Breast epithelium (tissue), 3 donors: ENCODE measurements around the gene GOLGA7B.

Experiments
- POLR2A ChIP-seq: fragments of 450-650 bp; IDR thresholded peaks from one replicate; pipeline ENCODE4 v1.6.1; 2016; ENCODE audit warnings: antibody characterized with exemption, mild to moderate bottlenecking, moderate library complexity
- POLR2AphosphoS5 ChIP-seq, 3 donors: sonication (generic); formaldehyde crosslinking; IDR thresholded peaks; one replicate each; pipeline ENCODE4 v1.6.1; 2017; ENCODE audit warnings: antibody characterized with exemption in 3 of 3
- TF ChIP-seq, protein P1 (sequence below), 3 donors: fragments of 450-650 bp; IDR thresholded peaks; one replicate each; pipeline ENCODE4 v1.5.1; 2016 to 2017; ENCODE audit warnings: antibody characterized with exemption in 3 of 3, mild to moderate bottlenecking in 3 of 3, moderate library complexity in 3 of 3

DNA sequence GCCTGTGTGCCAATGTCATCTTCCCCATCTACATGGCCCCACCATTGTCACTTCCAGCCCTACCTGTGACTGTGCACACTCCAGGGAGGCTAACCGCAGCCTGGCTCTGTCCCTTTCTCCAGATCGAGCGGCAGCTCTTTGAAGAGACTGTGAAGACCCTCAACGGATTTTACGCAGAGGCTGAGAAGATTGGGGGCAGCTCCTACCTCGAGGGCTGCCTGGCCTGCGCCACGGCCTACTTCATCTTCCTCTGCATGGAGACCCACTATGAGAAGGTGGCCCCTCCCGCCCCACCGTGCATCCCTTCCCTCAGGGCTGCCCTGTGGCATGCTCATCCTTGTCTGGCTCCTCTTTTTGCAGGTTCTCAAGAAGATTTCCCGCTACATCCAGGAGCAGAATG is 14.2 kb downstream of the GOLGA7B start:
- TF ChIP-seq, protein P1, sequence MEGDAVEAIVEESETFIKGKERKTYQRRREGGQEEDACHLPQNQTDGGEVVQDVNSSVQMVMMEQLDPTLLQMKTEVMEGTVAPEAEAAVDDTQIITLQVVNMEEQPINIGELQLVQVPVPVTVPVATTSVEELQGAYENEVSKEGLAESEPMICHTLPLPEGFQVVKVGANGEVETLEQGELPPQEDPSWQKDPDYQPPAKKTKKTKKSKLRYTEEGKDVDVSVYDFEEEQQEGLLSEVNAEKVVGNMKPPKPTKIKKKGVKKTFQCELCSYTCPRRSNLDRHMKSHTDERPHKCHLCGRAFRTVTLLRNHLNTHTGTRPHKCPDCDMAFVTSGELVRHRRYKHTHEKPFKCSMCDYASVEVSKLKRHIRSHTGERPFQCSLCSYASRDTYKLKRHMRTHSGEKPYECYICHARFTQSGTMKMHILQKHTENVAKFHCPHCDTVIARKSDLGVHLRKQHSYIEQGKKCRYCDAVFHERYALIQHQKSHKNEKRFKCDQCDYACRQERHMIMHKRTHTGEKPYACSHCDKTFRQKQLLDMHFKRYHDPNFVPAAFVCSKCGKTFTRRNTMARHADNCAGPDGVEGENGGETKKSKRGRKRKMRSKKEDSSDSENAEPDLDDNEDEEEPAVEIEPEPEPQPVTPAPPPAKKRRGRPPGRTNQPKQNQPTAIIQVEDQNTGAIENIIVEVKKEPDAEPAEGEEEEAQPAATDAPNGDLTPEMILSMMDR (IDR thresholded peaks at IDR 0.05) = no peak
- TF ChIP-seq POLR2A (no peak), POLR2AphosphoS5 (IDR thresholded peaks at IDR 0.05) (no peak)
